ENCODE results near the gene PRKN. TPM values are rescaled to one million over a fixed set of nuclear protein-coding genes. Genes with fewer than 3 reads are reported as not detected.

PRKN gene
- total RNA-seq, 1 experiment from 2014 or later, result 2.0 TPM

DNA sequence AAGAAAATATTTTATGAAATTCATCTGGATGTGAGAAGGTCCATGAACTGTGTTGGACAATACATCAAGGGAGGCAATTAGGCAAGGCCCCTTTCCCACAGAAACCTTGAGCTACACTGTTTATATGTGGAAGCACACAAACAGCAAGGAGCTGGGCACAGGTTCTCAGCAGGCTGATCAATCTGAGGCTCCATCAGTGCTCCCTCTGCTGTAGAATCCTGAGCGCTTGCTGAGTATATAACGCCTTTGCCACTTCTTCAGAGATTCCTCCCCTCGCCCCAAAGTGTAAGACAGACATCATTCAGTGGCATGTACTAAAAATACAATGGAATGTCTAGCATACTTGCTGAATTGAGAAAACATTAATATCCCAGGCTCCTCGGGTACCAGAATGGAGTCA is 146.9 kb downstream of the PRKN start:
- Histone ChIP-seq H3K23ac (ENCODE audit: insufficient read length, low read depth, low read length) (no peak overlapping the region), H3K27ac (ENCODE audit: insufficient read length, low read depth, low read length) (no peak overlapping the region), H2BK12ac (ENCODE audit: insufficient read length, low read depth, low read length) (no peak overlapping the region), H3K4ac (ENCODE audit: low read depth, low read length) (no peak overlapping the region), H3K9ac (ENCODE audit: extremely low read depth, insufficient read length, low read length) (no peak overlapping the region), H3K27me3 (ENCODE audit: insufficient read depth, low read length) (no peaks in the 10 kb centered on the region), H4K8ac (replicated peaks; ENCODE audit: insufficient read length, low read depth, low read length) (no peak overlapping the region), H3T11ph (ENCODE audit: low read length) (no peak overlapping the region), H4K91ac (ENCODE audit: insufficient read length, low read depth, low read length) (no peak overlapping the region), H3K23me2 (ENCODE audit: insufficient read length, low read depth, low read length, poor library complexity, severe bottlenecking) (no peaks in the 10 kb centered on the region), H4K5ac (ENCODE audit: insufficient read length, low read depth, low read length) (no peak overlapping the region), H3K56ac (ENCODE audit: insufficient read length, low read depth, low read length) (no peak overlapping the region), H3K4me2 (ENCODE audit: insufficient read depth, insufficient read length, low read length) (no peak overlapping the region), H2BK5ac (ENCODE audit: insufficient read length, low read length) (no peak overlapping the region), H2BK120ac (ENCODE audit: low read depth, low read length, poor library complexity, severe bottlenecking) (no peak overlapping the region), H2AK5ac (ENCODE audit: insufficient read length, low read length) (no peak overlapping the region), H3K79me1 (ENCODE audit: insufficient read depth, low read depth, low read length, poor library complexity, severe bottlenecking) (no peaks in the 10 kb centered on the region), H3K79me2 (ENCODE audit: insufficient read depth, low read length) (no peaks in the 10 kb centered on the region), H2BK20ac (ENCODE audit: low read depth, low read length, poor library complexity, severe bottlenecking) (no peak overlapping the region), H3K9me3 (ENCODE audit: control insufficient read depth, low read depth, low read length) (no peaks in the 10 kb centered on the region), H3K18ac (ENCODE audit: insufficient read length, low read depth, low read length) (no peak overlapping the region), H4K20me1 (ENCODE audit: control insufficient read depth, insufficient read depth, insufficient read length) (no peaks in the 10 kb centered on the region), H2AFZ (ENCODE audit: low read length) (no peak overlapping the region), H2BK15ac (ENCODE audit: low read depth, low read length) (no peak overlapping the region), H3K4me1 (ENCODE audit: insufficient read depth, low read length) (no peaks in the 10 kb centered on the region), H3K14ac (ENCODE audit: insufficient read depth, low read length) (no peak overlapping the region)
- no peak for DNase-seq
- no peaks in the 10 kb centered on the region for H3K9me3 Mint-ChIP-seq
- H3K27me3 Mint-ChIP-seq (ENCODE audit: low read depth), result no peaks in the 10 kb centered on the region
- H3K27ac Mint-ChIP-seq, result no peak overlapping the region
- no peak overlapping the region for H3K4me3 Mint-ChIP-seq
- WGBS (ENCODE audit: extremely low coverage, insufficient read length, low lambda C conversion rate), result no CpG with 5 or more reads among the region's 4 CpGs
- peaks cover 9 to 13% of the 10 kb centered on the region in 2 experiments for H3K4me1 Mint-ChIP-seq
- TF ChIP-seq, protein P1, sequence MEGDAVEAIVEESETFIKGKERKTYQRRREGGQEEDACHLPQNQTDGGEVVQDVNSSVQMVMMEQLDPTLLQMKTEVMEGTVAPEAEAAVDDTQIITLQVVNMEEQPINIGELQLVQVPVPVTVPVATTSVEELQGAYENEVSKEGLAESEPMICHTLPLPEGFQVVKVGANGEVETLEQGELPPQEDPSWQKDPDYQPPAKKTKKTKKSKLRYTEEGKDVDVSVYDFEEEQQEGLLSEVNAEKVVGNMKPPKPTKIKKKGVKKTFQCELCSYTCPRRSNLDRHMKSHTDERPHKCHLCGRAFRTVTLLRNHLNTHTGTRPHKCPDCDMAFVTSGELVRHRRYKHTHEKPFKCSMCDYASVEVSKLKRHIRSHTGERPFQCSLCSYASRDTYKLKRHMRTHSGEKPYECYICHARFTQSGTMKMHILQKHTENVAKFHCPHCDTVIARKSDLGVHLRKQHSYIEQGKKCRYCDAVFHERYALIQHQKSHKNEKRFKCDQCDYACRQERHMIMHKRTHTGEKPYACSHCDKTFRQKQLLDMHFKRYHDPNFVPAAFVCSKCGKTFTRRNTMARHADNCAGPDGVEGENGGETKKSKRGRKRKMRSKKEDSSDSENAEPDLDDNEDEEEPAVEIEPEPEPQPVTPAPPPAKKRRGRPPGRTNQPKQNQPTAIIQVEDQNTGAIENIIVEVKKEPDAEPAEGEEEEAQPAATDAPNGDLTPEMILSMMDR (conservative IDR thresholded peaks at IDR 0.05), result peak; percentile 28; the same call in 1 of the 3 replicates
- no peaks in the 10 kb centered on the region for H3K36me3 Mint-ChIP-seq (ENCODE audit: insufficient read depth in 1 of 3, low read depth in 3 of 3)
